Stimulated activated CD4-positive, alpha-beta T cell treated with anti-CD3 and anti-CD28 coated beads, TNF-alpha, amount 100 ng/mL, for 4 hours (primary cell): Measurements from ENCODE around the gene FOXD4.
"Not testable (repeated sequence)": the region's sequence is repeated elsewhere in the genome, so short reads cannot be mapped to it uniquely, and the experiment has no call there.

Source experiments
- DNase-seq, 3 experiments: peaks; one replicate each; pipeline ENCODE4 v3.0.0-alpha.2; 2020; ENCODE audit warnings: low read depth in 3 of 3

FOXD4 gene

GRCh38 chr9:117995-118467 lies at the start of gene FOXD4:
TSS of gene FOXD4 (minus strand) at chr9:118417. CDS start at chr9:118119, 298 bp downstream.
- DNase-seq: not testable (repeated sequence)

- not testable (repeated sequence) for DNase-seq
Measured at GRCh38 chr9:159871-160270, 41.7 kb upstream of the FOXD4 start.

- DNase-seq: not testable (repeated sequence)
Measured at GRCh38 chr9:151173-151572, 33.0 kb upstream of the FOXD4 start.

GRCh38 chr9:139880-140279 lies 21.7 kb upstream of the FOXD4 start:
- not testable (repeated sequence) for DNase-seq

GRCh38 chr9:117144-117994 lies 848 bp downstream of the FOXD4 start:
- not testable (repeated sequence) for DNase-seq

- not testable (repeated sequence) for DNase-seq
Measured at GRCh38 chr9:116239-117077, 1.8 kb downstream of the FOXD4 start.

GRCh38 chr9:115118-115451 lies 3.1 kb downstream of the FOXD4 start:
- not testable (repeated sequence) for DNase-seq

- not testable (repeated sequence) for DNase-seq
Measured at GRCh38 chr9:114267-115117, 3.7 kb downstream of the FOXD4 start.

GRCh38 chr9:113468-114266 lies 4.5 kb downstream of the FOXD4 start:
- DNase-seq: not testable (repeated sequence)

GRCh38 chr9:112589-113467 lies 5.4 kb downstream of the FOXD4 start:
- DNase-seq: not testable (repeated sequence)

- DNase-seq: not testable (repeated sequence)
Measured at GRCh38 chr9:110672-111071, 7.5 kb downstream of the FOXD4 start.

GRCh38 chr9:109540-109939 lies 8.7 kb downstream of the FOXD4 start:
- not testable (repeated sequence) for DNase-seq

- not testable (repeated sequence) for DNase-seq
Measured at GRCh38 chr9:108742-109495, 9.3 kb downstream of the FOXD4 start.

- DNase-seq: not testable (repeated sequence)
Measured at GRCh38 chr9:105991-106390, 12.2 kb downstream of the FOXD4 start.

- DNase-seq: not testable (repeated sequence)
Measured at GRCh38 chr9:100430-100829, 17.8 kb downstream of the FOXD4 start.

- DNase-seq: not testable (repeated sequence)
Measured at GRCh38 chr9:99867-100266, 18.4 kb downstream of the FOXD4 start.

- not testable (repeated sequence) for DNase-seq
Measured at GRCh38 chr9:98775-99174, 19.4 kb downstream of the FOXD4 start.

GRCh38 chr9:94992-95391 lies 23.2 kb downstream of the FOXD4 start:
- not testable (repeated sequence) for DNase-seq

- not testable (repeated sequence) for DNase-seq
Measured at GRCh38 chr9:94323-94722, 23.9 kb downstream of the FOXD4 start.
